Esophagus mucosa (tissue), 1 donor: ENCODE data around the gene RSRP1. TPM values are rescaled to one million over a fixed set of nuclear protein-coding genes. Genes with fewer than 3 reads are reported as not detected.
"Not testable (repeated sequence)": the region's sequence is repeated elsewhere in the genome, so short reads cannot be mapped to it uniquely, and the experiment has no call there.

Experiments
- ATAC-seq: fragments of 200-7000 bp; cut with Tn5 transposase; one replicate; pipeline ENCODE4 v1.9.1; 2020
- total RNA-seq: library from RNA; stranded (reverse); gene quantifications from one replicate; pipeline ENCODE4 v1.2.4, GENCODE V29; 2023
- donor health status: DM: yes; HTN: yes; CAD: no.

The RSRP1 gene
- 38.1 TPM for total RNA-seq

- ATAC-seq: peak; percentile 93
Observed at GRCh38 chr1:25247024-25247828, at the start of gene RSRP1. Gene RSRP1 (minus strand): TSS chr1:25247454. CDS start chr1:25246963, 491 bp downstream.

DNA sequence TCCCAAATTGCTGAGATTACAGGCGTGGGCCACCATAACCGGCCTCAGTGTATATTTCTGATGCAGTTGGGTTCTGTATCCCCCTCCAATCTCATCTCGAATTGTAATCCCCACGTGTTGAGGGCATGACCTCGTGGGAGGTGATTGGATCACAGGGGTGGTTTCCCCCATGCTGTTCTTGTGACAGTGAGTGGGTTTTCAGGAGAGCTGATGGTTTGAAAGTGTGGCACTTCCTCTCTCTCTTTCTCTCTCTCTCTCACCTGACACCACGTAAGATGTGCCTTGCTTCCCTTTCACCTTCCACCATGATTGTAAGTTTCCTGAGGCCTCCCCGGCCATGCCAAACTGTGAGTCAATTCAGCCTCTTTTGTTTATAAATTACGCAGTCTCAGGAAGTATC, 49.2 kb upstream of the RSRP1 start:
- not testable (repeated sequence) for ATAC-seq

GRCh38 chr1:25294889-25295826, 47.9 kb upstream of the RSRP1 start:
- ATAC-seq: not testable (repeated sequence)

DNA sequence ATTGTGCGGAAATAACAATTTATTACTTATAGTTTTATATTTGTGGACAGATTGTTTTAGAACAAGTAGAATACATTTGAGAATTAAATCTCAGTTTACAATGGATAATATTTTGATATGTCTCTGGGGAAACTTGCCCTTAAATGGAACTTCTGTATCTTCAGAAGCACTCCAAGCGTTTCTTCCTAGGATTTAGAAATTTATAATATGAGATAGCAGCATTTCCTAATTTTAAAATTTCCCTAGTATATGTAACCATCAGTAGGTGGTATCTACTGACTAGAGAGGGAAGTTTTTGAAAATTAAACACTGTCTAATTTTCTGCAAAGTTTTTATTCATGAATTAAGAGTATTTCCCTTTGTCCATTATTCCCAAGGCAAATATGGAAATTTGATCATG, 46.2 kb upstream of the RSRP1 start:
- not testable (repeated sequence) for ATAC-seq

DNA sequence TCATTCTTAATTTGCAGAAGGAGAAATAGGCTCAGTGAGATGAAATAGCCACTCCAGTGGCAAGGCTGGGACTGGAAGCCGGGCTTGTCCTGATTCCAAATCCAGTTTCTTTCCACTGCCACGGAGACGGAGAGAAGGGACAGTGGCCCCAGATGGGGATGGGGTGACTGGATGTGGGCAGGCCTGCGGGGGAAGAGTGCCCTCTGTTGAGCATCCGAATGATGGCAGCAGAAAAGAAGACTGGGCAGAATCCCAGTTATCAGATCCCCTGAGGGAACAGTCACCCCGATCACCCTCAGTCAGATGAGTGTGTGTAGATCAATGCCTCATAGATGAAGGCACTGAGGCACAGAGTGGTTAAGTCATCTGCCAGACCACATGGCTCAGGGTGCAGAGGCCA, 42.8 kb upstream of the RSRP1 start:
- peak; percentile 69 for ATAC-seq

DNA sequence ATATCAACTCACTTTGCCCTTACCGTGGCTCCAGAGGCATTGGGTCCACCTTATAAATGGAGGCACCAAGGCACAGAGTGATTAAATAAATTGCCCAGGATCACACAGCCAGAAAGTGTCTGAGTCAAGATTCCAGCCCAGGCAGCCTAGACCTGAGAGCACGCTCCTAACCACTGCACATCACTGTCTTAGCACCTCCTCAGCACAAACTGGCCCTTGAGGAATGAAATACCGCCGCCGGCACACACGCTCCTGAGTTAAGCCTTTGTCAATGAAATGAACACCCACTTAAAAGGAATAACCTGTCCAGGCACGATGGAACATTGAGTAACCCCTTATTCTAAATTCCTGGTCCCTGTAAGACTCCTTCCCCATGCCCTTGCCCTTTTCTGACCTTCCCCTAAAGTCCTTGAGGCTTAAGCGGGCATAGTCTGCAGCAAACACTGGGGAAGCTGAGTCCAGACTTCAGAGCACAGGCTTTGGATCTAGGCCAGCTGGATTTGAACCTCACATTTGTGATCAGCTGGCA, 41.4 kb upstream of the RSRP1 start:
- peak; percentile 79 for ATAC-seq

DNA sequence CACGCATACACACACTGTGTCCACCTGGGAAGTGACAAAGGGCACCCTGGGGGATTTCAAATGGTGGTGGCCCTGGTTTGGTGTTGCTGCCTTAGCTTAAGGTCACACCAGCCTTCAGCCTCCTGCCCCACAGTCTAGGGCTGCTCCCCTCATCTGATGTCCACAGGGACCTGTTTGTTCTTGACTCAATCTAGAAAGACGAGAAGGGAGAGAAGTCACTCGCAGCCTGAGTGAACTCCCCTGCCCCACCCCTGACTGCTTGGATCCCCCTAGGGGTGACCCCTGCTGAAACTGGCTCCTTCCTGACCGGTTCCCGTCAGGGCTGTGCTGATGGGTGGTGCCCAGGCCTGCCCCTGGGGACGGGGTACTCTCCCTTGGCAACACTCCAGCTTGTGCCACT, 39.9 kb upstream of the RSRP1 start:
- peak; percentile 53 for ATAC-seq

GRCh38 chr1:25285862-25286261, 38.6 kb upstream of the RSRP1 start:
- not testable (repeated sequence) for ATAC-seq

DNA sequence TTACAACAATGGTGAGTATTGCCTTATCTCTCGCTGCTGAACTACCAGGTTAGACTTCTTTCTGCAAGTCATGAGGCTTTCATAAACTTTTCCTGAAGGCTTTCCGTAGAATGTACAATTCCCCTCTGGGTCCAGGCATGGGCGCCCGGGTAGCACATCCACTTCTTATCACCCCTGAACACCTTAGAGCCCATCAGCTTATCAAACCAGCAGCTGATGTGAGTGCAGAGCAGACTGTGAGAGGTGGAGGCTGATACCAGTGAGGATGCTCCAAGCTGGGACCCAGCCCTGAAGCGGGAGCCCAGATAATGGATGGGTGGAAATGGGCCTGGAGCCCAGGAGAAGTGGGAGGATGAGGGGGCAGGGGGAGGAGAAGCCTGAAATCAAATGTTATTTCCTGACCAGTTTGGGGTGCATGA, 32.4 kb upstream of the RSRP1 start:
- ATAC-seq: not testable (repeated sequence)

- ATAC-seq: not testable (repeated sequence)
Observed at GRCh38 chr1:25278790-25279189, 31.5 kb upstream of the RSRP1 start.

- not testable (repeated sequence) for ATAC-seq
Observed at GRCh38 chr1:25278358-25278757, 31.1 kb upstream of the RSRP1 start.

DNA sequence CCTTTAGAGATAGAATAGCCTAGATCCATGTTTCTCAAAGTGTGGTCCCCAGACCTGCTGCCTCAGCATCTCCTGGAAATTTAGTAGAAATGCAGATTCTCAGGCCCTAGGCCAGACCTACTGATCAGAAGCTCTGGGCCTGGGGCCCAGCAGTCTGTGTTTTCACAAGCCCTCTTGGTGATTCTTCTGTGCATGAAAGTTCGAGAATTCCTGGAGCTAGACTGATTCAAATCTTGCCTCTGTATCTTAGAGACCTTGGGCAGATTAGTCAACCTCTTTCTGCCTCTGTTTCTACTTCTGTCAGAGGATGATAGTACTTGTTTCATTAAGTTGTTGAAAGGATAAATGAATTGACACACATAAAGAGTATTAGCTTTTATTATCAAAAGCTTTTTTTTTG, 30.0 kb upstream of the RSRP1 start:
- not testable (repeated sequence) for ATAC-seq

- not testable (repeated sequence) for ATAC-seq
Observed at GRCh38 chr1:25275648-25276047, 28.4 kb upstream of the RSRP1 start.

- not testable (repeated sequence) for ATAC-seq
Observed at GRCh38 chr1:25272238-25272637, 25.0 kb upstream of the RSRP1 start, which contains the start of gene RHD. Gene RHD (plus strand): TSS chr1:25272509. CDS start chr1:25272548, 39 bp downstream.

GRCh38 chr1:25268143-25268760, 21.0 kb upstream of the RSRP1 start:
- ATAC-seq: not testable (repeated sequence)

DNA sequence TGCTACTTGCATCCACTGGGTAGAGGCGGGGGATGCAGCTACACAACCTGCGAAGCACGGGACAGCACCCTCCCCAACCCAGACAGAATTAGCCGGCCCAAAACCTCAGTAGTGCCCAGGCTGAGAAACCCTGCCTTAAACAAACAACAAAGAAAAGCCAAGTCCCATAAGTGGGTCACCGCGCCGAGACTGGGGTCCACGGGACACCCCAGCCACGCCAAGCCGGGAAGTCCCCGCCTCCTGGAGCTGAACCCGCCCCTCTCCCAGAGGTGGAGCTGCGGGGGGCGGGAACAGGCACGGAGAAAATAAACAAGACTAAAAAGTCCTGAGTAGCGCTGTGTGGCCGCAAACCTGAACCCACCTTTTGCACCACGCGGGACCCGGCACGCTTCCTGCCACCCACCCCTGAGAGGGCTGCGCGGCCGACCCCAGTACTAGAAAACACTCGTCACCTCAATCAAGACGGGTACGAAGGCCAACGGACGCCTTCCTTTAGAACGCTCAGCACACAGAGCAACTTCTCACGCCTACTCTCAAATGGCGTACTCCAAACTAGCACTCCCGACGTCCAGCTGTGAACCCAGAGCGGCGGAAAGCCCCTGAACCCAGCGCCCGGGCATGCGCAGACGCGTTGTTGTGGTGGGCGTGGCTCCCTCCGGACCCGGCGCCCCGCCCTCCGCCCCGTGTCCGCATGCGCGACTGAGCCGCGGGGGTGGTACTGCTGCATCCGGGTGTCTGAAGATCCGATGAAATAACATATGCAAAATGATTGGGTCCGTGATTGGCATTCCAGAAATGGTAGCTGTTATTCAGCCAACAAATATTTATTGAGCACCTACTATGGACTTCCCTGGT, 20.3 kb upstream of the RSRP1 start:
- ATAC-seq: peak; percentile 97

GRCh38 chr1:25266554-25267287, 19.5 kb upstream of the RSRP1 start:
- ATAC-seq: peak; percentile 57

DNA sequence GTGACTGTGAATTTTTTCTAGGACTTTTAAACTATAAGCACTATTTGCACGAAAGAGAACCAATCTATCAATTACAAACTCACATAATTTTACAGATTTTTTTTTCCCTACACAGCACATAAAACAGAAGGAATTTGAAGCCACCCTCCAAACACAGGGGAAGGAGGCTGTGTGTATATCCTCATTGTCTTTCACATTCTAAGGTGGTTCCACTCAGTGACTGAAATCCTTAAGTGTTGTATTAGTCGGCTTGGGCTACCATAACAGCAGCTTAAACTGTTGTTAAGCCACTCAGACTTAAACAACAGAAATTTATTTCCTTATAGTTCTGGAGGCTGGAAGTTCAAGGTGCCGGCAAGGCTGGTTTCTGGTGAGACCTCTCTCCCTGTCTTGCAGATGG, 13.1 kb upstream of the RSRP1 start:
- ATAC-seq: not testable (repeated sequence)

GRCh38 chr1:25259813-25260212, 12.6 kb upstream of the RSRP1 start:
- ATAC-seq: peak; percentile 63

GRCh38 chr1:25257196-25257595, 9.9 kb upstream of the RSRP1 start:
- ATAC-seq: no peak

DNA sequence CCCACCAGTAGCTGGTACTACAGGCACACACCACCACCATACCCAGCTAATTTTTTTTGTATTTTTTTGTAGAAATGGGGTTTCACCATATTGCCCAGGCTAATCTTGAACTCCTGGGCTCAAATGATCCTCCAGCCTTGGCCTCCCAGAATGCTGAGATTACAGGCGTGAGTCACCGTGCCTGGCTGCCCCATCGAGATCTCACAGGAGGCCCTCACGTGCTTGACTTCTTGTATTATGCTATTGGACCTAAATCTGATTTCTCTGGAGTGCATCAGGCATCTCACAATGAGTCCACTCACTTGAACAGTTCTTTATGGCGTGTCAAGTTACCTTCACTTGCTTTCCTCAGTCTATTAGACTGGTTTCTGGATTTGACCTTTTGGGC, 9.3 kb upstream of the RSRP1 start:
- ATAC-seq: no peak
